Peyer's patch (tissue), 4 donors: ENCODE data around the gene ATP5MC2. TPM values are rescaled to one million over a fixed set of nuclear protein-coding genes. Genes with fewer than 3 reads are reported as not detected.

Source experiments
- DNase-seq, 3 donors: peaks; one replicate each; pipeline ENCODE4 v3.0.0-alpha.2; 2017 to 2019
- H3K27ac ChIP-seq, 4 donors: fragments of 200-600 bp; sonication (generic); one replicate each; pipeline ENCODE4 v1.5.1; 2016 to 2019
- H3K27me3 ChIP-seq, 2 donors: fragments of 200-600 bp; sonication (generic); one replicate each; pipeline ENCODE4 v1.5.1; 2019
- H3K36me3 ChIP-seq, 3 donors: fragments of 200-600 bp; sonication (generic); one replicate each; pipeline ENCODE4 v1.5.1; 2016 to 2019
- H3K4me1 ChIP-seq, 4 donors: fragments of 200-600 bp; sonication (generic); one replicate each; pipeline ENCODE4 v1.5.1; 2016 to 2019
- H3K4me3 ChIP-seq, 4 donors: fragments of 200-600 bp; sonication (generic); 1 replicate in 3 of 4; 2 replicates in 1 of 4; pipeline ENCODE4 v1.5.1; 2016 to 2019; ENCODE audit warnings: mild to moderate bottlenecking in 1 of 4
- H3K9me3 ChIP-seq, 4 donors: fragments of 200-600 bp; sonication (generic); one replicate each; pipeline ENCODE4 v1.5.1; 2016 to 2019; ENCODE audit warnings: mild to moderate bottlenecking in 1 of 4
- POLR2A ChIP-seq, 2 donors: fragments of 450-650 bp; IDR thresholded peaks; one replicate each; pipeline ENCODE4 v1.5.1; 2017; ENCODE audit warnings: antibody characterized with exemption in 2 of 2, mild to moderate bottlenecking in 2 of 2, moderate library complexity in 2 of 2
- total RNA-seq, 4 donors: library from RNA; depleted of rRNA; stranded (reverse); fragments of >200 nt; gene quantifications; one replicate each; pipeline ENCODE4 v1.1.0, GENCODE V29; 2016
- TF ChIP-seq, protein P1 (sequence below), 6 experiments: fragments of 450-650 bp in 4 of 6; fragments of 200-600 bp in 2 of 6; sonication (generic) in 1 of 6; IDR thresholded peaks; one replicate each; pipeline ENCODE4 v1.5.1; 2017 to 2019; ENCODE audit warnings: antibody characterized with exemption in 6 of 6, mild to moderate bottlenecking in 3 of 6, moderate library complexity in 1 of 6

The ATP5MC2 gene
- total RNA-seq, 4 donors from 2014 or later = 118 to 246 (median 203) TPM

DNA sequence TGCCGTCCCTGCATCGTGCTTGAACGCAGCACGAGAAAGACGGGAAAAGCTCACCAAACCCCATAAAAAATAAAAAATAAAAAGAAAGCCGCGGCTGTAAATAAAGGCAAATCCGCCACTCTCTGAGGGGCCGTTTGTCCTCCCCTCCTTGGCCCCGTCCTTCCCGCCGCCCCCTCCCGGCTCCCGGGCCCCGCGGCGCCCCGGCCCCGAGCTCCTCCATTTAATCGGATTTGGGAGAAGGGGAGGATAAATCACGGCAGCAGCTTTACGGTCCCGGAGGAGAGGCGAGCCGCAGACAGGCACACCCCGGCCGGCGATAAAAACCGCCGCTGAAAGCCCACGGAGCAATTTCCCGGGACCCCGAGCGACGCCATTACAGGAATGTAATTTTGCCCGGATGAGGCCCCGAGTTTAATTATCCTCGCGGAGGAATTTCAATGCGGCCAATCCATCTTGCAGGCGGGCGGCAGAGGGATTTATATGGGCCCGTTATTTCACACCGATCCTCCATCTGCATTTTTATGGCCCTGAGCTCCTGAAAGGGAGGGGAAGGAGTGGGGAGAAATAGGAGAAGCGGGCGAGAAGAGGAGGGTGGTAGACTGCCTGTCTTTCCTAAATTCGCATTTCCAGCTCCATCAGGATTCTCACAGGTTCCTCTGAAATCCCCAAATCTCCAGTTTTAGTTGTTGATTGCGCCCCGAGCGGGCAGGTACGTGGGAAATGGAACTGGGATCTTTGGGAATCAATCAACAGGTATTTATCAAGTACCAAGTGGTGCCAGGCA, 1.3 kb upstream of the ATP5MC2 start:
- Histone ChIP-seq H3K27ac (peak overlapping the region; percentile 57 to 90 (median 86)), H3K36me3 (peaks cover 0 to 16% (median 0%) of the 10 kb centered on the region in 3 donors), H3K9me3 (no peaks in the 10 kb centered on the region), H3K27me3 (no peaks in the 10 kb centered on the region), H3K4me1 (peaks cover 0 to 25% (median 8%) of the 10 kb centered on the region in 4 donors), H3K4me3 (peak overlapping the region; percentile 65 to 80 (median 72))
- DNase-seq = peak in 1 of 3 donors; percentile 55
- no peak for TF ChIP-seq POLR2A (IDR thresholded peaks at IDR 0.05)
- TF ChIP-seq, protein P1, sequence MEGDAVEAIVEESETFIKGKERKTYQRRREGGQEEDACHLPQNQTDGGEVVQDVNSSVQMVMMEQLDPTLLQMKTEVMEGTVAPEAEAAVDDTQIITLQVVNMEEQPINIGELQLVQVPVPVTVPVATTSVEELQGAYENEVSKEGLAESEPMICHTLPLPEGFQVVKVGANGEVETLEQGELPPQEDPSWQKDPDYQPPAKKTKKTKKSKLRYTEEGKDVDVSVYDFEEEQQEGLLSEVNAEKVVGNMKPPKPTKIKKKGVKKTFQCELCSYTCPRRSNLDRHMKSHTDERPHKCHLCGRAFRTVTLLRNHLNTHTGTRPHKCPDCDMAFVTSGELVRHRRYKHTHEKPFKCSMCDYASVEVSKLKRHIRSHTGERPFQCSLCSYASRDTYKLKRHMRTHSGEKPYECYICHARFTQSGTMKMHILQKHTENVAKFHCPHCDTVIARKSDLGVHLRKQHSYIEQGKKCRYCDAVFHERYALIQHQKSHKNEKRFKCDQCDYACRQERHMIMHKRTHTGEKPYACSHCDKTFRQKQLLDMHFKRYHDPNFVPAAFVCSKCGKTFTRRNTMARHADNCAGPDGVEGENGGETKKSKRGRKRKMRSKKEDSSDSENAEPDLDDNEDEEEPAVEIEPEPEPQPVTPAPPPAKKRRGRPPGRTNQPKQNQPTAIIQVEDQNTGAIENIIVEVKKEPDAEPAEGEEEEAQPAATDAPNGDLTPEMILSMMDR (IDR thresholded peaks at IDR 0.05) = no peak

DNA sequence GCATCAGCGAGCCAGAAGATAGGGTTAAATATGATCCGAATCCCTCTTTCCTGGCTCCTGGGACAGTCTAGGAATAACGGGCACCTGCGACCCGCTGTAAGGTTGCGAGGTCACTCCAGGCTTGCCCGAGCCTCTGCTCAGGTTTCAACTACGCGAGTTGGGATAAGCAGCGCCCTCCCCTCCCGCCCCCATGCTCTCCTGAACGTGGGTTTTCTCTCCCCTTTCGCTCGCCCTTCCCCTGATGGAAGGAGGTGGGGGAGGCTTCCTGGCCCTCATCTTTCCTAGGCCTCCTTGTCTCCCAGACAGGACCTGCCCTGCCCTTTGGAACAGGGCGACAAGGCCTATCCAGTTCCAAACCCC, 753 bp upstream of the ATP5MC2 start:
- H3K27me3 ChIP-seq = no peaks in the 10 kb centered on the region
- TF ChIP-seq, protein P1 (IDR thresholded peaks at IDR 0.05) = no peak
- TF ChIP-seq POLR2A (IDR thresholded peaks at IDR 0.05) = no peak
- H3K4me1 ChIP-seq = peaks cover 0 to 25% (median 8%) of the 10 kb centered on the region in 4 donors

DNA sequence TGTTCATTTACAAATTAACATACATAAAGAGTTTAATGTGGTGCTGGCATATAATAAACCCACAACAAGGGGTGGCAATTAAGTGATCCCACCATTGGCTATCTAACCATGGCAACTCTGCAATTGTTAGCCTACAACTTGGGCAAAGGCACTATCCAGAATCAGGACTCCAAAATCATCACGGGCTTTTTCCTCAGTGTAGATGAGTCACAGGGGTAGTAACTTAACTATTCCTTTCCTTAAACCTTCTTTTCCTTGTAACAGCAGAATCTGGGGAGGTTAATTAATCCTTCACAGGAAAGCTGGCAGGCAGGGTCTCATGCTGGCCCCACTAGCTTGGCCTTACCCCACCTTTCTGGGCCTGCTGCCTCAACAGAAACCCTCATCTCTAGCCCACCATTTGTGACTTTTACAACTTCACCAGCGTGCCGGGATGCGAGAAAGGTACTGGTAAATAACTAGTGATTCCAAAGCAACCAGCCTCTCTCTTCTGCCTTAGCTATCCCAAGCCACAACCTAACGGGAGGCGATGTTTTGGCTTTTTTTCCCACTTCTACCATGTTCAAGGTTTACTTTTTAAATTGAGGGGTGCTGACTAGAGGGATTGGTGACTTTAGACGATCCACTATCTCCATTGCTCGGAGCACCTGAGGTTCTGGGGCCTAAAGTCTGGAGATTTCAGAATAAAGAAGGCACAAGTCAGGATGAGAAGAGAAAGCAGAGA, 744 bp downstream of the ATP5MC2 start:
- H3K36me3 ChIP-seq = peaks cover 0 to 37% (median 0%) of the 10 kb centered on the region in 3 donors
- TF ChIP-seq POLR2A (IDR thresholded peaks at IDR 0.05) = no peak
- TF ChIP-seq, protein P1 (IDR thresholded peaks at IDR 0.05) = no peak
- H3K9me3 ChIP-seq = no peaks in the 10 kb centered on the region
- no peak for DNase-seq
- peak overlapping the region; percentile 60 to 90 (median 86) for H3K27ac ChIP-seq
- peak overlapping the region; percentile 65 to 80 (median 72) for H3K4me3 ChIP-seq
- peaks cover 0 to 25% (median 8%) of the 10 kb centered on the region in 4 donors for H3K4me1 ChIP-seq
- H3K27me3 ChIP-seq = no peaks in the 10 kb centered on the region

More for the DNA sequence above, 753 bp upstream of the ATP5MC2 start:
- no peaks in the 10 kb centered on the region for H3K9me3 ChIP-seq
- peaks cover 0 to 22% (median 0%) of the 10 kb centered on the region in 3 donors for H3K36me3 ChIP-seq
- peak in 1 of 3 donors; percentile 57 for DNase-seq
- H3K4me3 ChIP-seq = peak overlapping the region; percentile 65 to 80 (median 72)
- H3K27ac ChIP-seq = peak overlapping the region; percentile 57 to 90 (median 86)

DNA sequence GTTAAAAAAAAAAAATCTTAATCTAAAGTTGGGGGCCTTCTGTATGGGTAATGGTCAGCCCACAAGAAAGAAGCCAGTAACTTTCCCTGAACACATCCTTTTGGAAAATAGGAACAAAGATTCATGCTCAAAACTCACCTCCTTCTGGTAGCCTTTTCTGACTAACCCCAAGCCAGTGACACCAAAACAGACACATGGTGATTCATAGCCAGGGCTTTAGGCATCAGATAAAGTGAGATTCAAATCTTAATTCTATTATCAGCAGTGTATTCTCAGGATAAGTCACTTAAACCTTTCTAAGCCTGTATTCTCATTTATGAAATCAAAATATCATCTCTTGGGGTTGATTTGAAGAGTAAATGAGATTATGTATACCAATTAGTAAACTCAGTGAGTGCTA, 4.9 kb downstream of the ATP5MC2 start:
- H3K27me3 ChIP-seq = no peaks in the 10 kb centered on the region
- peaks cover 0 to 14% (median 2%) of the 10 kb centered on the region in 4 donors for H3K4me1 ChIP-seq
- H3K36me3 ChIP-seq = peaks cover 0 to 75% (median 0%) of the 10 kb centered on the region in 3 donors
- H3K4me3 ChIP-seq = no peak overlapping the region
- H3K9me3 ChIP-seq = no peaks in the 10 kb centered on the region
- no peak for DNase-seq
- TF ChIP-seq, protein P1 (IDR thresholded peaks at IDR 0.05) = no peak
- TF ChIP-seq POLR2A (IDR thresholded peaks at IDR 0.05) = no peak
- no peak overlapping the region for H3K27ac ChIP-seq

DNA sequence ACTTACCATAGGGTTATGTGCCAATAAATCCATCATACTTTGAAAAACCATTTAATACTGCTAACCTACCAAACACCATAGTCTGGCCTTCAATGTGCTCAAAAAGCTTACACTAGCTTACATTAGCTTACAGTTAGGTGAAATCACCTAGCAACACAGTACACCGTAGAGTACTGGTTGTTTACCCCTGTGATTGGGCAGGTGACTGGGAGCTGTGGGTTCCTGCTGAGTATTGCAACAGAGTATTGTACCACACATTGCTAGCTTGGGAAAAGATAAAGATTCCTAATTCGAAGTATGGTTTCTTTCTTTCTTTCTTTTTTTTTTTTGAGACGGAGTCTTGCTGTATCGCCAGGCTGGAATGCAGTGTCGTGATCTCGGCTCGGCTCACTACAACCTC, 5.6 kb downstream of the ATP5MC2 start:
- H3K27me3 ChIP-seq = no peaks in the 10 kb centered on the region
- H3K9me3 ChIP-seq = no peaks in the 10 kb centered on the region
- H3K4me1 ChIP-seq = peaks cover 0 to 14% (median 2%) of the 10 kb centered on the region in 4 donors
- TF ChIP-seq POLR2A (IDR thresholded peaks at IDR 0.05) = no peak
- TF ChIP-seq, protein P1 (IDR thresholded peaks at IDR 0.05) = no peak
- H3K4me3 ChIP-seq = no peak overlapping the region
- H3K27ac ChIP-seq = no peak overlapping the region
- peaks cover 0 to 82% (median 0%) of the 10 kb centered on the region in 3 donors for H3K36me3 ChIP-seq
- no peak for DNase-seq
